ENCODE data around the gene CD5L.

Gene CD5L

GRCh38 chr1:157841708-157842107 lies at the start of gene CD5L:
TSS of gene CD5L (minus strand) at chr1:157841808. CDS start at chr1:157841701, 107 bp downstream.
- DNase-seq: no peak

GRCh38 chr1:157882580-157882979 lies 41.0 kb upstream of the CD5L start:
- no peak for DNase-seq

GRCh38 chr1:157880621-157881020 lies 39.0 kb upstream of the CD5L start:
- DNase-seq: no peak

GRCh38 chr1:157878059-157878458 lies 36.5 kb upstream of the CD5L start:
- no peak for DNase-seq

- DNase-seq: no peak
Observed at GRCh38 chr1:157870490-157870889, 28.9 kb upstream of the CD5L start.

- no peak for DNase-seq
Observed at GRCh38 chr1:157868654-157869053, 27.0 kb upstream of the CD5L start.

- no peak for DNase-seq
Observed at GRCh38 chr1:157862114-157863070, 20.8 kb upstream of the CD5L start.

GRCh38 chr1:157856538-157856937 lies 14.9 kb upstream of the CD5L start:
- no peak for DNase-seq

GRCh38 chr1:157852476-157852875 lies 10.9 kb upstream of the CD5L start:
- DNase-seq: no peak

GRCh38 chr1:157849229-157849875 lies 7.7 kb upstream of the CD5L start:
- DNase-seq: no peak

- no peak for DNase-seq
Observed at GRCh38 chr1:157844089-157844830, 2.7 kb upstream of the CD5L start.

- DNase-seq: no peak
Observed at GRCh38 chr1:157842939-157843338, 1.3 kb upstream of the CD5L start.

GRCh38 chr1:157838966-157839365 lies 2.6 kb downstream of the CD5L start:
- no peak for DNase-seq

- DNase-seq: no peak
Observed at GRCh38 chr1:157834430-157834829, 7.2 kb downstream of the CD5L start.

GRCh38 chr1:157833145-157833544 lies 8.5 kb downstream of the CD5L start:
- no peak for DNase-seq

GRCh38 chr1:157831968-157832626 lies 9.5 kb downstream of the CD5L start:
- no peak for DNase-seq

GRCh38 chr1:157830887-157831286 lies 10.7 kb downstream of the CD5L start:
- no peak for DNase-seq

- no peak for DNase-seq
Observed at GRCh38 chr1:157829711-157830110, 11.9 kb downstream of the CD5L start.

- DNase-seq: no peak
Observed at GRCh38 chr1:157829210-157829609, 12.4 kb downstream of the CD5L start.

- DNase-seq: no peak
Observed at GRCh38 chr1:157820299-157820698, 21.3 kb downstream of the CD5L start.

GRCh38 chr1:157819896-157820295 lies 21.7 kb downstream of the CD5L start, which contains the start of gene FCRL1:
TSS of gene FCRL1 (minus strand) at chr1:157820120. CDS start at chr1:157820037, 83 bp downstream.
- no peak for DNase-seq

- DNase-seq: no peak
Observed at GRCh38 chr1:157819215-157819614, 22.4 kb downstream of the CD5L start.

- no peak for DNase-seq
Observed at GRCh38 chr1:157813269-157813668, 28.3 kb downstream of the CD5L start.
